ENCODE data around the gene ASS1.

DNA sequence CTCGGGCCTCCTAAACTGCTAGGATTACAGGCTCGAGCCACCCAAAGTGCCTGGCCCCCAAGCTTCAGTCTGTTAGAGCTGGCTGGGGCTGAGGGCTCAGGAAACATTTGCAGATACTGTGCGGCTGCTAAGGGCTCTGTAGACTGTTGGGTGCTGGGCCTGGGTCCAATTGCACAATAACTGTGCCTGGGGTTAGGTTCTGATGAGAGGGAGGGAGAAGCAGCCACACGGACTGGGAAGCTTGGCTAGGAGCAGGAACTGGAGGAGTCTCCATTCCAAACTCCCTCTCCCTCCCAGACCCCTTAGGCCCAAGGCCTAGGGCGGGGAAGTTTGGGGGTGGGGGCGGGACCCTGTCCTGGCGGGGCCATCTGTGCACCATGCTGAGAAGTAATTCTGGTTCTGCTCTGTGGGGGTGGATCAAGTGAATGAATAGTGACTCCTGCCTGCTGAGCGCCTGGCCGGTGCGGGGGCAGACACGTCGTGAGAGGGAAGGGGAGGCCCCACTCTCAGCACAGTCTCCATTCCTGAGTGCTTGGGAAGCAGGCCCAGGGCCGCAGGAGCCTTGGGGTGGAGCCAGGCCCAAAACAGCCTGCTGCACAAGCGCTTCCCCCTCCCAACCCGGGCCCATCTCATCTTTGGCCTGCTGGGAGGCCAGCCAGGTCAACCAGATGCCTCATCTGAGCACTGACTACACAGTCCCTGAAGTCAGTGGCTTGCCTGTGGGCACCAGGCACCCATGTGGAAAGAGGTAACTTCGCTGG, 1.5 kb downstream of the ASS1 start:
- TF ChIP-seq EZH2 (IDR thresholded peaks at IDR 0.05; ENCODE audit: borderline replicate concordance, low read depth, low read length, severe bottlenecking), result no peak
- TF ChIP-seq, protein P1, sequence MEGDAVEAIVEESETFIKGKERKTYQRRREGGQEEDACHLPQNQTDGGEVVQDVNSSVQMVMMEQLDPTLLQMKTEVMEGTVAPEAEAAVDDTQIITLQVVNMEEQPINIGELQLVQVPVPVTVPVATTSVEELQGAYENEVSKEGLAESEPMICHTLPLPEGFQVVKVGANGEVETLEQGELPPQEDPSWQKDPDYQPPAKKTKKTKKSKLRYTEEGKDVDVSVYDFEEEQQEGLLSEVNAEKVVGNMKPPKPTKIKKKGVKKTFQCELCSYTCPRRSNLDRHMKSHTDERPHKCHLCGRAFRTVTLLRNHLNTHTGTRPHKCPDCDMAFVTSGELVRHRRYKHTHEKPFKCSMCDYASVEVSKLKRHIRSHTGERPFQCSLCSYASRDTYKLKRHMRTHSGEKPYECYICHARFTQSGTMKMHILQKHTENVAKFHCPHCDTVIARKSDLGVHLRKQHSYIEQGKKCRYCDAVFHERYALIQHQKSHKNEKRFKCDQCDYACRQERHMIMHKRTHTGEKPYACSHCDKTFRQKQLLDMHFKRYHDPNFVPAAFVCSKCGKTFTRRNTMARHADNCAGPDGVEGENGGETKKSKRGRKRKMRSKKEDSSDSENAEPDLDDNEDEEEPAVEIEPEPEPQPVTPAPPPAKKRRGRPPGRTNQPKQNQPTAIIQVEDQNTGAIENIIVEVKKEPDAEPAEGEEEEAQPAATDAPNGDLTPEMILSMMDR (IDR thresholded peaks at IDR 0.05; ENCODE audit: borderline replicate concordance, extremely low read depth, low read length, poor library complexity, severe bottlenecking), result no peak
